WERI-Rb-1 (cell line): Measurements from ENCODE around the gene FAM111A.
A peak's percentile ranks its signal among the peaks of the same experiment; 100 is the strongest.
"Not testable (repeated sequence)": the region's sequence is repeated elsewhere in the genome, so short reads cannot be mapped to it uniquely, and the experiment has no call there.

Source experiments
- DNase-seq: peaks from one replicate; pipeline ENCODE4 v3.0.0-alpha.2; 2020
- H3K27ac ChIP-seq: fragments of 250-450 bp; sonication (Bioruptor Pico); 2 replicates; pipeline ENCODE4 v1.5.1; 2020; ENCODE audit warnings: mild to moderate bottlenecking, moderate library complexity
- H3K27me3 ChIP-seq: fragments of 250-450 bp; sonication (Bioruptor Pico); 2 replicates; pipeline ENCODE4 v1.5.1; 2021; ENCODE audit warnings: mild to moderate bottlenecking, low read depth, moderate library complexity; ENCODE audit not compliant: insufficient read depth, severe bottlenecking
- H3K36me3 ChIP-seq: fragments of 250-450 bp; sonication (Bioruptor Pico); 2 replicates; pipeline ENCODE4 v1.5.1; 2020; ENCODE audit warnings: mild to moderate bottlenecking, moderate library complexity
- H3K4me3 ChIP-seq: 2 replicates; pipeline ENCODE4 v1.5.1; 2011; ENCODE audit warnings: low read depth, mild to moderate bottlenecking, control low read depth, low read length
- H3K9me3 ChIP-seq: fragments of 250-450 bp; sonication (Bioruptor Pico); 2 replicates; pipeline ENCODE4 v1.5.1; 2021; ENCODE audit warnings: mild to moderate bottlenecking, moderate library complexity; ENCODE audit not compliant: severe bottlenecking
- CTCF ChIP-seq: IDR thresholded peaks from 2 replicates; pipeline ENCODE4 v1.5.1; 2011; ENCODE audit warnings: low read depth, mild to moderate bottlenecking, control low read depth, inconsistent platforms, low read length

Gene FAM111A

GRCh38 chr11:59119826-59120225 lies 22.8 kb upstream of the FAM111A start:
- Histone ChIP-seq H3K36me3 (no peaks in the 10 kb centered on the region), H3K27me3 (peaks cover 28% of the 10 kb centered on the region), H3K27ac (no peak overlapping the region), H3K4me3 (no peak overlapping the region), H3K9me3 (no peaks in the 10 kb centered on the region)
- TF ChIP-seq CTCF: no peak
- no peak for DNase-seq

- Histone ChIP-seq H3K4me3 (no peak overlapping the region), H3K27ac (no peak overlapping the region)
These were observed 6.8 kb upstream of the FAM111A start for GRCh38 chr11:59135648-59136461.

GRCh38 chr11:59136551-59136950 lies 6.1 kb upstream of the FAM111A start:
- not testable (repeated sequence) for H3K36me3 ChIP-seq, DNase-seq, H3K4me3 ChIP-seq, H3K27ac ChIP-seq, H3K9me3 ChIP-seq
- H3K27me3 ChIP-seq: peaks cover 58% of the 10 kb centered on the region

More at GRCh38 chr11:59135648-59136461, 6.8 kb upstream of the FAM111A start:
- H3K36me3 ChIP-seq: no peaks in the 10 kb centered on the region
- peak; percentile 73 for DNase-seq
- TF ChIP-seq CTCF: peak; percentile 96
- H3K9me3 ChIP-seq: peaks cover 4% of the 10 kb centered on the region
- H3K27me3 ChIP-seq: peaks cover 54% of the 10 kb centered on the region

- Histone ChIP-seq H3K4me3 (no peak overlapping the region), H3K27ac (no peak overlapping the region), H3K27me3 (peaks cover 65% of the 10 kb centered on the region), H3K9me3 (no peaks in the 10 kb centered on the region), H3K36me3 (no peaks in the 10 kb centered on the region)
- DNase-seq: no peak
- TF ChIP-seq CTCF: no peak
These were observed 5.5 kb upstream of the FAM111A start for GRCh38 chr11:59137190-59137589.

- Histone ChIP-seq H3K4me3 (no peak overlapping the region), H3K27me3 (peaks cover 79% of the 10 kb centered on the region), H3K9me3 (peaks cover under 1% of the 10 kb centered on the region), H3K36me3 (no peaks in the 10 kb centered on the region), H3K27ac (no peak overlapping the region)
- TF ChIP-seq CTCF: no peak
- DNase-seq: no peak
These were observed 4.0 kb upstream of the FAM111A start for GRCh38 chr11:59138643-59139042.

- no peak for DNase-seq
- Histone ChIP-seq H3K27ac (no peak overlapping the region), H3K9me3 (peaks cover 9% of the 10 kb centered on the region), H3K4me3 (no peak overlapping the region), H3K36me3 (no peaks in the 10 kb centered on the region), H3K27me3 (peaks cover 88% of the 10 kb centered on the region)
- no peak for TF ChIP-seq CTCF
These were observed 1.5 kb upstream of the FAM111A start for GRCh38 chr11:59141191-59141590.
